RWPE2 (cell line): ENCODE measurements around the gene SSH2.

ENCODE experiments used
- ATAC-seq: fragments of 200-7000 bp; cut with Tn5 transposase; 3 replicates; pipeline ENCODE4 v1.9.1; 2021; ENCODE audit warnings: low read depth
- DNase-seq: peaks from one replicate; pipeline ENCODE4 v3.0.0-alpha.2; 2020; ENCODE audit warnings: low spot score
- H3K27ac ChIP-seq: fragments of 450-650 bp; 2 replicates; pipeline ENCODE4 v1.5.1; 2017; ENCODE audit warnings: mild to moderate bottlenecking; ENCODE audit not compliant: poor library complexity, severe bottlenecking
- H3K27me3 ChIP-seq: fragments of 250-450 bp; sonication (Bioruptor Pico); 2 replicates; pipeline ENCODE4 v1.5.1; 2021; ENCODE audit warnings: mild to moderate bottlenecking, moderate library complexity; ENCODE audit not compliant: insufficient read depth, poor library complexity, severe bottlenecking
- H3K36me3 ChIP-seq: fragments of 250-450 bp; sonication (Bioruptor Pico); 2 replicates; pipeline ENCODE4 v1.5.1; 2020; ENCODE audit warnings: low read depth, mild to moderate bottlenecking, moderate library complexity
- H3K4me1 ChIP-seq: fragments of 250-450 bp; sonication (Bioruptor Pico); 2 replicates; pipeline ENCODE4 v1.5.1; 2021; ENCODE audit warnings: mild to moderate bottlenecking, moderate library complexity; ENCODE audit not compliant: insufficient read depth, poor library complexity, severe bottlenecking
- H3K4me3 ChIP-seq: fragments of 250-450 bp; sonication (Bioruptor Pico); 2 replicates; pipeline ENCODE4 v1.5.1; 2021; ENCODE audit warnings: mild to moderate bottlenecking, moderate library complexity; ENCODE audit not compliant: severe bottlenecking
- H3K9me3 ChIP-seq: fragments of 250-450 bp; sonication (Bioruptor Pico); 2 replicates; pipeline ENCODE4 v1.5.1; 2021; ENCODE audit warnings: mild to moderate bottlenecking, moderate library complexity; ENCODE audit not compliant: severe bottlenecking
- CTCF ChIP-seq: fragments of 450-650 bp; IDR thresholded peaks from one replicate; pipeline ENCODE4 v1.5.1; 2017; ENCODE audit warnings: mild to moderate bottlenecking, moderate library complexity; ENCODE audit not compliant: poor library complexity, severe bottlenecking

The SSH2 gene

GRCh38 chr17:29929006-29929532, 959 bp downstream of the SSH2 start:
- DNase-seq (no peak), ATAC-seq (peak; percentile 30)
- no peak for TF ChIP-seq CTCF
- H3K27me3 ChIP-seq, result no peaks in the 10 kb centered on the region
- peak overlapping the region; percentile 62 for H3K4me3 ChIP-seq
- peaks cover 27% of the 10 kb centered on the region for H3K4me1 ChIP-seq
- H3K9me3 ChIP-seq, result no peaks in the 10 kb centered on the region
- H3K36me3 ChIP-seq, result peaks cover 5% of the 10 kb centered on the region; the same call in 1 of the 2 replicates
- peak overlapping the region; percentile 85 for H3K27ac ChIP-seq

- no peak for TF ChIP-seq CTCF
- Histone ChIP-seq H3K36me3 (peaks cover 5% of the 10 kb centered on the region; the same call in 1 of the 2 replicates), H3K4me3 (no peak overlapping the region), H3K4me1 (peaks cover 27% of the 10 kb centered on the region), H3K27ac (no peak overlapping the region), H3K9me3 (no peaks in the 10 kb centered on the region), H3K27me3 (no peaks in the 10 kb centered on the region)
- no peak for ATAC-seq
- DNase-seq, result no peak
Observed at GRCh38 chr17:29927546-29927945, 2.5 kb downstream of the SSH2 start.

- no peak for TF ChIP-seq CTCF
- H3K9me3 ChIP-seq, result no peaks in the 10 kb centered on the region
- ATAC-seq, result no peak
- peaks cover 26% of the 10 kb centered on the region for H3K4me1 ChIP-seq
- no peak for DNase-seq
- H3K27ac ChIP-seq, result no peak overlapping the region
- peaks cover 5% of the 10 kb centered on the region; the same call in 1 of the 2 replicates for H3K36me3 ChIP-seq
- H3K4me3 ChIP-seq, result no peak overlapping the region
- H3K27me3 ChIP-seq, result no peaks in the 10 kb centered on the region
Observed at GRCh38 chr17:29924786-29925185, 5.2 kb downstream of the SSH2 start.

- no peak overlapping the region for H3K4me3 ChIP-seq
- ATAC-seq, result peak; percentile 97
- TF ChIP-seq CTCF, result no peak
Observed at GRCh38 chr17:29918922-29919856, 10.8 kb downstream of the SSH2 start.

More at GRCh38 chr17:29918922-29919856, 10.8 kb downstream of the SSH2 start:
- Histone ChIP-seq H3K4me1 (peaks cover 24% of the 10 kb centered on the region), H3K27me3 (no peaks in the 10 kb centered on the region), H3K36me3 (no peaks in the 10 kb centered on the region; the same call in none of the 2 replicates), H3K9me3 (no peaks in the 10 kb centered on the region), H3K27ac (peak overlapping the region; percentile 91)
- DNase-seq, result no peak
